Mesendoderm (in vitro differentiated cells): ENCODE measurements around the gene SCYGR7. TPM values are rescaled to one million over a fixed set of nuclear protein-coding genes. Genes with fewer than 3 reads are reported as not detected.

Experiments used
- DNase-seq: peaks from one replicate; pipeline ENCODE4 v3.0.0; 2013
- H2AK5ac ChIP-seq: 2 replicates; pipeline ENCODE4 v1.6.1; 2013; ENCODE audit warnings: low read length, inconsistent platforms
- H2BK120ac ChIP-seq: 2 replicates; pipeline ENCODE4 v1.6.1; 2013; ENCODE audit warnings: low read depth, mild to moderate bottlenecking, low read length, moderate library complexity, mixed read lengths
- H2BK15ac ChIP-seq: replicated peaks from 2 replicates; pipeline ENCODE4 v1.6.1; 2013; ENCODE audit warnings: low read depth, mild to moderate bottlenecking, moderate library complexity
- H2BK5ac ChIP-seq: 2 replicates; pipeline ENCODE4 v1.6.1; 2013; ENCODE audit warnings: low read length, inconsistent platforms
- H3K18ac ChIP-seq: 2 replicates; pipeline ENCODE4 v1.6.1; 2013; ENCODE audit warnings: mild to moderate bottlenecking, low read length, mixed read lengths
- H3K23ac ChIP-seq: one replicate; pipeline ENCODE4 v1.6.1; 2013; ENCODE audit warnings: low read length
- H3K27ac ChIP-seq: 2 replicates; pipeline ENCODE4 v1.5.1; 2013; ENCODE audit warnings: low read depth, mild to moderate bottlenecking, inconsistent platforms, low read length, moderate library complexity
- H3K27me3 ChIP-seq: 2 replicates; pipeline ENCODE4 v1.6.1; 2013; ENCODE audit warnings: low read length, control low read depth, mild to moderate bottlenecking, inconsistent platforms; ENCODE audit not compliant: insufficient read depth, poor library complexity
- H3K36me3 ChIP-seq: 2 replicates; pipeline ENCODE4 v1.6.1; 2013; ENCODE audit warnings: low read length, inconsistent platforms; ENCODE audit not compliant: control insufficient read depth, insufficient read depth
- H3K4ac ChIP-seq: one replicate; pipeline ENCODE4 v1.6.1; 2013; ENCODE audit warnings: low read depth, mild to moderate bottlenecking, low read length, moderate library complexity
- H3K4me1 ChIP-seq: 2 replicates; pipeline ENCODE4 v1.6.1; 2013; ENCODE audit warnings: low read depth, low read length, inconsistent platforms; ENCODE audit not compliant: control insufficient read depth
- H3K4me2 ChIP-seq: 2 replicates; pipeline ENCODE4 v1.6.1; 2013; ENCODE audit warnings: low read length
- H3K4me3 ChIP-seq: 2 replicates; pipeline ENCODE4 v1.5.1; 2013; ENCODE audit warnings: mild to moderate bottlenecking, low read length
- H3K56ac ChIP-seq: one replicate; pipeline ENCODE4 v1.6.1; 2013; ENCODE audit warnings: low read length
- H3K79me1 ChIP-seq: 2 replicates; pipeline ENCODE4 v1.6.1; 2013; ENCODE audit warnings: low read length, inconsistent platforms
- H3K79me2 ChIP-seq: 2 replicates; pipeline ENCODE4 v1.6.1; 2013; ENCODE audit warnings: mild to moderate bottlenecking, low read length; ENCODE audit not compliant: control insufficient read depth, insufficient read depth
- H3K9ac ChIP-seq: 2 replicates; pipeline ENCODE4 v1.6.1; 2013; ENCODE audit warnings: low read length, inconsistent platforms
- H4K5ac ChIP-seq: one replicate; pipeline ENCODE4 v1.6.1; 2013; ENCODE audit warnings: low read length
- H4K8ac ChIP-seq: one replicate; pipeline ENCODE4 v1.6.1; 2013; ENCODE audit warnings: low read depth, mild to moderate bottlenecking, control low read depth, low read length, moderate library complexity
- WGBS: extraction: QIAGEN DNeasy Blood & Tissue Kit; methylation state at CpG from one replicate; pipeline ENCODE4 v1.1.7; 2013; ENCODE audit warnings: low lambda C conversion rate, missing lambda C conversion rate; ENCODE audit not compliant: insufficient coverage; ENCODE audit errors: extremely low coverage; 5-methylcytosine and 5-hydroxymethylcytosine counted together
- polyA plus RNA-seq, 2 experiments: library from polyadenylated mRNA; stranded (reverse); fragments of 200-250 nt; gene quantifications; one replicate each; pipeline ENCODE4 v1.2.3, GENCODE V29; 2013

Gene SCYGR7
- polyA plus RNA-seq (2013, experiment 1 of 2): not detected
- polyA plus RNA-seq (2013, experiment 2 of 2): not detected

- Histone ChIP-seq H3K79me1 (no peaks in the 10 kb centered on the region), H3K4me3 (no peak within 1 kb of the TSS), H3K23ac (no peak within 1 kb of the TSS), H2BK15ac (no peak within 1 kb of the TSS), H3K18ac (no peak within 1 kb of the TSS), H3K27me3 (no peaks in the 10 kb centered on the region), H3K79me2 (no peaks in the 10 kb centered on the region), H4K8ac (no peak within 1 kb of the TSS), H3K36me3 (no peaks in the 10 kb centered on the region), H2BK120ac (no peak within 1 kb of the TSS), H2AK5ac (no peak within 1 kb of the TSS), H3K4me1 (no peaks in the 10 kb centered on the region), H3K56ac (no peak within 1 kb of the TSS), H3K4ac (no peak within 1 kb of the TSS), H4K5ac (no peak within 1 kb of the TSS), H3K9ac (no peak within 1 kb of the TSS), H3K4me2 (no peak within 1 kb of the TSS), H3K27ac (no peak within 1 kb of the TSS), H2BK5ac (no peak within 1 kb of the TSS)
- no peak for DNase-seq
- WGBS: no CpG with 5 or more reads among the region's 5 CpGs
Observed at GRCh38 chr2:227728035-227728434, at the start of gene SCYGR7. SCYGR7 (plus strand) TSS chr2:227728335; CDS start chr2:227728335, 0 bp downstream.

DNA sequence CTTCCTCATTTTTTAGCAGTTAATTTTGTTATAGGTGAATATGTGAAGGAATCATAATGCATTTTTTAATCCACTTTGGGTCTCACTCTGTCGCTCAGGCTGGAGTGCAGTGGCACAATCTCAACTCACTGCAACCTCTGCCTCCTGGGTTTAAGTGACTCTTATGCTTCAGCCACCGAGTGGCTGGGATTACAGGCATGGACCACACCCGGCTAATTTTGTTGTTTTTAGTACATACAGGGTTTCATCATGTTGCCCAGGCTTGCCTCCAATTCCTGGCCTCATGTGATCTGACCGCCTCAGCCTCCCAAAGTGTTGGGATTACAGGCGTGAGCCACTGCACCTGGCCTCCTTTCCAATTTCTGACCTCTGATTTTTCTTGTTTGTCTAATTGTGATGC, 43.9 kb upstream of the SCYGR7 start:
- no peaks in the 10 kb centered on the region for H3K36me3 ChIP-seq
- no peak for DNase-seq
- H3K4me2 ChIP-seq: no peak overlapping the region
- H3K4me1 ChIP-seq: no peaks in the 10 kb centered on the region
- H4K8ac ChIP-seq: no peak overlapping the region
- H2BK120ac ChIP-seq: no peak overlapping the region
- H2AK5ac ChIP-seq: no peak overlapping the region
- no peak overlapping the region for H3K18ac ChIP-seq
- no peak overlapping the region for H3K4me3 ChIP-seq
- H4K5ac ChIP-seq: no peak overlapping the region
- H3K23ac ChIP-seq: no peak overlapping the region
- WGBS: no CpG with 5 or more reads among the region's 5 CpGs
- no peaks in the 10 kb centered on the region for H3K79me2 ChIP-seq
- no peaks in the 10 kb centered on the region for H3K79me1 ChIP-seq
- H3K9ac ChIP-seq: no peak overlapping the region
- no peaks in the 10 kb centered on the region for H3K27me3 ChIP-seq
- H2BK5ac ChIP-seq: no peak overlapping the region
- no peak overlapping the region for H3K27ac ChIP-seq
- H3K56ac ChIP-seq: no peak overlapping the region
- H2BK15ac ChIP-seq: no peak overlapping the region
- H3K4ac ChIP-seq: no peak overlapping the region

DNA sequence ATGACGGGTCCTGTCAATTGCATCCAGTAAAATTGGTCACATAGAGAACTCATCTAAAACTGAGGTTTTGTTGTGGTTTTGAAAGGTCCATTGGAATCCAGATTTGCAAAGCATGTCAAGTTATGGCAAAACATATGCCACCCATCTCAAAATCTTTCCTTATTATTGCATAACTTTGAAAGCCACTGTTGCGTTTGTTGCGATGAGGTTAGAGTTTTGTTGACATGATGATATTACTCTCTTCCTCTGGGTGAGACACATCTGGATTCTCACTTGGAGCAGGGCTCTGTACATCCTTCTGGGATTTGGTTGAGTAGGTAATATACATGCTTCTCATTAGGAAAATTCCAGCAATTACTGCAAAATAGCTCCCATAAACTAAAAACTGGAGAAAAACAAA, 40.9 kb upstream of the SCYGR7 start:
- no peaks in the 10 kb centered on the region for H3K79me2 ChIP-seq
- no peak overlapping the region for H2AK5ac ChIP-seq
- H2BK120ac ChIP-seq: no peak overlapping the region
- H4K8ac ChIP-seq: no peak overlapping the region
- no peak overlapping the region for H3K18ac ChIP-seq
- no peak overlapping the region for H3K27ac ChIP-seq
- no peak overlapping the region for H2BK5ac ChIP-seq
- no peaks in the 10 kb centered on the region for H3K27me3 ChIP-seq
- no peaks in the 10 kb centered on the region for H3K79me1 ChIP-seq
- H3K4me3 ChIP-seq: no peak overlapping the region
- WGBS: no CpG with 5 or more reads among the region's 3 CpGs
- no peak overlapping the region for H4K5ac ChIP-seq
- no peaks in the 10 kb centered on the region for H3K36me3 ChIP-seq
- H3K9ac ChIP-seq: no peak overlapping the region
- DNase-seq: no peak
- no peaks in the 10 kb centered on the region for H3K4me1 ChIP-seq
- no peak overlapping the region for H3K23ac ChIP-seq
- H3K4me2 ChIP-seq: no peak overlapping the region
- H3K4ac ChIP-seq: no peak overlapping the region
- no peak overlapping the region for H2BK15ac ChIP-seq
- no peak overlapping the region for H3K56ac ChIP-seq

DNA sequence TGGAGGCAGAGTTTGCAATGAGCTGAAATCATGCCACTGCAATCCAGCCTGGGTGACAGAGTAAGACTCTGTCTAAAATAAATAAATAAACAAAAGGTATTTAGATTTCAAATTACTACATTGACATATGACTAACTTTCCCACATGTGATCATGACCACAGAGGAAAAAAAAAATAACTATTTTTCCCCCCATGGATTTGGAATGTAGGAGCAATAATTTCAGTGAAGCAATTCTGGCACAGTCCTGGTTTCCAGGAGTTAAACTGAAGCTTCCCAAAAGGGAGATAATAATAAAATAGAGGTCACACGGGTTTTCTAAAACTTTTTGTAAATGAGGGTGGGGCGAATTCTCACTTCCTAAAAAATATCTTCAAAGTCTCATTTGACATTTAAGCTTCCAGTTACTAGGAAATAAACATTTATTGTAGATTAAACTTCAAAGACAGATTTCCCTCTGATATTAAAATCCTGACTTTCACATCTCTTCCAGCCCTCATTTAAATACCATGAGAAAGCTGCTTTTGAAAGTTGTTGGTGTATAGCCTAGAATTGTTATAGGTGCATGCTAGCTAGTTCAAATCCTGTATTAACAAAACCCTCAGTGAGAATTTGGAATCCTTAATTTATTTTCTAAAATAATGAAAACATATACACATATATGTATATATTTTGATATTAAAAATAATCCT, 31.0 kb upstream of the SCYGR7 start:
- Histone ChIP-seq H2AK5ac (no peak overlapping the region), H4K5ac (no peak overlapping the region), H4K8ac (no peak overlapping the region), H3K4me2 (no peak overlapping the region), H2BK15ac (no peak overlapping the region), H3K4me1 (no peaks in the 10 kb centered on the region), H2BK5ac (no peak overlapping the region), H3K27ac (no peak overlapping the region), H3K18ac (no peak overlapping the region), H3K4me3 (no peak overlapping the region), H3K79me2 (no peaks in the 10 kb centered on the region), H3K23ac (no peak overlapping the region), H3K36me3 (no peaks in the 10 kb centered on the region), H3K4ac (no peak overlapping the region), H2BK120ac (no peak overlapping the region), H3K9ac (no peak overlapping the region), H3K27me3 (no peaks in the 10 kb centered on the region), H3K79me1 (no peaks in the 10 kb centered on the region), H3K56ac (no peak overlapping the region)
- no peak for DNase-seq
- WGBS: no CpG with 5 or more reads among the region's 2 CpGs

GRCh38 chr2:227701556-227701955, 26.6 kb upstream of the SCYGR7 start:
- Histone ChIP-seq H4K8ac (no peak overlapping the region), H3K79me1 (no peaks in the 10 kb centered on the region), H2BK5ac (no peak overlapping the region), H2BK15ac (no peak overlapping the region), H3K56ac (no peak overlapping the region), H3K36me3 (no peaks in the 10 kb centered on the region), H3K4me3 (no peak overlapping the region), H3K4ac (no peak overlapping the region), H3K4me1 (peaks cover 3% of the 10 kb centered on the region), H3K18ac (no peak overlapping the region), H3K27ac (no peak overlapping the region), H3K4me2 (no peak overlapping the region), H3K23ac (no peak overlapping the region), H2AK5ac (no peak overlapping the region), H2BK120ac (no peak overlapping the region), H3K27me3 (no peaks in the 10 kb centered on the region), H3K79me2 (no peaks in the 10 kb centered on the region), H3K9ac (no peak overlapping the region), H4K5ac (no peak overlapping the region)
- peak; percentile 24 for DNase-seq
- WGBS: no CpG with 5 or more reads among the region's 3 CpGs

DNA sequence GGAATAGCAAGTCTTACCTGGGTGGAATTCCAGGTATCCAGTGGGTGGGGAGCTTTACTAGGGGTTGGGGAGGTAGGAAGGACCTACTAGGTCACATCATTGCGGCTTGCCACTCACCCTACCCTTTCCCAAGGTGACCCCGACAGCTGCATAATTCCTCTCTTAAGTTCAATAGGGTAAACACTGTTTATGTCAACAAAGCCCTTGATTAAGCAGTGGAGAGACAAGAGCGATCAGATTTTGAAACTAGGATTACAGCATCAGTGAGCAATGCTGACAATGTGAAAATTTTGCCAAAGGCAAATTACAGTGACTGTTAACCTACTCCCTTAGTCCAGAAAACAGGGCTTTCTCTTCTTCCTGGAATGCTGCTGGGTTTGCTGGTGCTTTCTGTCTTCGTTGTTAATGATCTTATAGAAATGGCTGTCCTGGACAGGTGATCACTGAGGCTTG, 24.8 kb upstream of the SCYGR7 start:
- Histone ChIP-seq H4K8ac (no peak overlapping the region), H3K79me1 (no peaks in the 10 kb centered on the region), H3K4ac (peak overlapping the region; percentile 7), H3K4me2 (no peak overlapping the region), H3K56ac (no peak overlapping the region), H4K5ac (no peak overlapping the region), H2BK120ac (no peak overlapping the region), H3K9ac (no peak overlapping the region), H3K36me3 (no peaks in the 10 kb centered on the region), H3K27me3 (no peaks in the 10 kb centered on the region), H3K23ac (no peak overlapping the region), H2BK5ac (no peak overlapping the region), H3K4me3 (no peak overlapping the region), H3K27ac (no peak overlapping the region), H3K79me2 (no peaks in the 10 kb centered on the region), H2AK5ac (no peak overlapping the region), H2BK15ac (no peak overlapping the region), H3K18ac (no peak overlapping the region), H3K4me1 (peaks cover 3% of the 10 kb centered on the region)
- DNase-seq: peak; percentile 94
- WGBS: no CpG with 5 or more reads among the region's 4 CpGs
